ENCODE data around the gene EMC10.
"Not testable (repeated sequence)": the region's sequence is repeated elsewhere in the genome, so short reads cannot be mapped to it uniquely, and the experiment has no call there.

The EMC10 gene

GRCh38 chr19:50432221-50433028 lies 43.9 kb upstream of the EMC10 start, which contains the start of gene MYBPC2:
Gene MYBPC2, plus strand, starts transcription at chr19:50432892. Its CDS starts 62 bp downstream, at chr19:50432954.
- H3K4me3 ChIP-seq (ENCODE audit: low read depth, low read length) = peak within 1 kb of the TSS; percentile 57
- no peak for TF ChIP-seq CTCF (IDR thresholded peaks at IDR 0.05; ENCODE audit: low read depth, low read length)

- H3K4me3 ChIP-seq (ENCODE audit: low read depth, low read length) = no peak overlapping the region
- TF ChIP-seq CTCF (IDR thresholded peaks at IDR 0.05; ENCODE audit: low read depth, low read length) = no peak
These were observed 42.8 kb upstream of the EMC10 start for GRCh38 chr19:50433201-50434180.

GRCh38 chr19:50434525-50434924 lies 41.8 kb upstream of the EMC10 start:
- H3K4me3 ChIP-seq (ENCODE audit: low read depth, low read length) = no peak overlapping the region
- no peak for TF ChIP-seq CTCF (IDR thresholded peaks at IDR 0.05; ENCODE audit: low read depth, low read length)

GRCh38 chr19:50435221-50435620 lies 41.1 kb upstream of the EMC10 start:
- TF ChIP-seq CTCF (IDR thresholded peaks at IDR 0.05; ENCODE audit: low read depth, low read length) = no peak
- no peak overlapping the region for H3K4me3 ChIP-seq (ENCODE audit: low read depth, low read length)

GRCh38 chr19:50435627-50436026 lies 40.7 kb upstream of the EMC10 start:
- H3K4me3 ChIP-seq (ENCODE audit: low read depth, low read length) = no peak overlapping the region
- no peak for TF ChIP-seq CTCF (IDR thresholded peaks at IDR 0.05; ENCODE audit: low read depth, low read length)

- no peak overlapping the region for H3K4me3 ChIP-seq (ENCODE audit: low read depth, low read length)
- no peak for TF ChIP-seq CTCF (IDR thresholded peaks at IDR 0.05; ENCODE audit: low read depth, low read length)
These were observed 38.4 kb upstream of the EMC10 start for GRCh38 chr19:50437862-50438449.

- not testable (repeated sequence) for H3K4me3 ChIP-seq (ENCODE audit: low read depth, low read length)
These were observed 37.2 kb upstream of the EMC10 start for GRCh38 chr19:50439130-50439529.

All from WI38 (cell line).